ENCODE measurements around the gene GALNT10. TPM values are rescaled to one million over a fixed set of nuclear protein-coding genes. Genes with fewer than 3 reads are reported as not detected.
A peak's percentile ranks its signal among the peaks of the same experiment; 100 is the strongest.

The GALNT10 gene
- 10 to 100 TPM in 2 of 4 donors, 1 to 10 TPM in 2; 5.7 to 25.2 (median 9.7) TPM for total RNA-seq

DNA sequence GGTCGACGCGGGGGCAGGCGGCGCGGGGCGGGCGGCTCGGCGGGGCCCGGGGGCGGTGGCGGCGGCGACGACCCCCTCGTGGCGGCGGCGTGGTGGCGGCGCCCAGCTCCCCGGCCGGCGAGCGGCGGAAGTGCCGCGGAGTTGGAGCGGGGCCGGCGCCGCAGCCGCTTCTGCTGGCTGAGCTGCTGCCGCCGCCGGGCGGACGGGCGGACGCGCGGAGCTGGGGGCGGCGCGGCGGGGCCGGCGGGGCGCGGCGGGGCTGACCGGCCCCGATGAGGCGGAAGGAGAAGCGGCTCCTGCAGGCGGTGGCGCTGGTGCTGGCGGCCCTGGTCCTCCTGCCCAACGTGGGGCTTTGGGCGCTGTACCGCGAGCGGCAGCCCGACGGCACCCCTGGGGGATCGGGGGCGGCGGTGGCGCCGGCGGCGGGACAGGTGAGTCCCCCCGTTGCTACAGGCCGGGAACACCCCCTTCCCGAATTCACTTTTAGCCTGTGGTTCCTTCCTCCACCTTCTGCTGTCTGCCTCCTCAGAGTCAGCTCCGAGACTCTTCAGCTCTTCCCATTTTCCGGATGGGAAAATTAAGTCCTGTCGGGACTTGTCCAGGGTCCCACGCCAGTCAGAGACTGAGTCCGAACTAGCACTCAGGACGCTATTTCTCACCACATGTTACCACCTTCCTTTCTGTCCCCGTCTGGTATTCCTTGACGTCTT, at the start of gene GALNT10:
Gene GALNT10, plus strand, starts transcription at position 139 of the 710 bp plus-strand sequence. Its CDS starts 134 bp downstream, at position 273.
- H3K4me3 ChIP-seq (ENCODE audit: low read depth, poor library complexity, severe bottlenecking) = peak within 1 kb of the TSS; percentile 63
- peak in 1 of 2 donors; percentile 90 for DNase-seq (ENCODE audit: low spot score in 2 of 2)
- TF ChIP-seq, protein P1, sequence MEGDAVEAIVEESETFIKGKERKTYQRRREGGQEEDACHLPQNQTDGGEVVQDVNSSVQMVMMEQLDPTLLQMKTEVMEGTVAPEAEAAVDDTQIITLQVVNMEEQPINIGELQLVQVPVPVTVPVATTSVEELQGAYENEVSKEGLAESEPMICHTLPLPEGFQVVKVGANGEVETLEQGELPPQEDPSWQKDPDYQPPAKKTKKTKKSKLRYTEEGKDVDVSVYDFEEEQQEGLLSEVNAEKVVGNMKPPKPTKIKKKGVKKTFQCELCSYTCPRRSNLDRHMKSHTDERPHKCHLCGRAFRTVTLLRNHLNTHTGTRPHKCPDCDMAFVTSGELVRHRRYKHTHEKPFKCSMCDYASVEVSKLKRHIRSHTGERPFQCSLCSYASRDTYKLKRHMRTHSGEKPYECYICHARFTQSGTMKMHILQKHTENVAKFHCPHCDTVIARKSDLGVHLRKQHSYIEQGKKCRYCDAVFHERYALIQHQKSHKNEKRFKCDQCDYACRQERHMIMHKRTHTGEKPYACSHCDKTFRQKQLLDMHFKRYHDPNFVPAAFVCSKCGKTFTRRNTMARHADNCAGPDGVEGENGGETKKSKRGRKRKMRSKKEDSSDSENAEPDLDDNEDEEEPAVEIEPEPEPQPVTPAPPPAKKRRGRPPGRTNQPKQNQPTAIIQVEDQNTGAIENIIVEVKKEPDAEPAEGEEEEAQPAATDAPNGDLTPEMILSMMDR (IDR thresholded peaks at IDR 0.05) = no peak
- TF ChIP-seq POLR2A (IDR thresholded peaks at IDR 0.05) = no peak
- intact Hi-C loops (cut with DNase I; ENCODE audit: low total_unique reads) = no loop called here
- 1% methylated on average over 24 to 55 of the region's 84 CpGs for WGBS, 2 donors

DNA sequence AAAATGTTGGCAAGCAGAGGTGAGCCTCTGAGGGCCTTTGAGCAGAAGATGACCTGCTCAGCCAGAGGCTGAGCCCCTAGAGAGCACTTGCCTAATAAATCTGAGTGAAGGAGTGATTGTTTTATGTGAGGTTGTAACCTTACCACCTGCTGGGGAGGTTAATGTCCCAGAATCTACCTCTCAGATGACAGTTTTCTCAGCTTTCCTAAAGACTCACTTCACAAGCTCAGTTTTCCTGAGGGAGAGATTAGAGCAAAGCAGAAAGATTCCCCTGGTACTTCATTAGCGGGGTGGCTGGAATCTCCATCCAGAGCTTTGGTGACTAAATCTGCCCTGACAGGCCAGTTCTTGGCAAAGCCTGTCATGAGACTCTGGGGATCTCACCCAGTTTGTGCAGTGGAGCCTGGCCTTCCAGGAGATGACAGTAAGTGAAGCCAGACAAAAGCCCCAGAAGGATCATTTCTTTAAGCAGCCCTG, 48.8 kb upstream of the GALNT10 start:
- DNase-seq (ENCODE audit: low spot score in 2 of 2) = no peak
- 47 to 59% methylated on average over 1 of the region's 1 CpG for WGBS, 2 donors
- TF ChIP-seq, protein P1 (IDR thresholded peaks at IDR 0.05) = no peak
- TF ChIP-seq POLR2A (IDR thresholded peaks at IDR 0.05) = no peak
- intact Hi-C loops (cut with DNase I; ENCODE audit: low total_unique reads) = no loop called here
- no peak overlapping the region for H3K4me3 ChIP-seq (ENCODE audit: low read depth, poor library complexity, severe bottlenecking)

DNA sequence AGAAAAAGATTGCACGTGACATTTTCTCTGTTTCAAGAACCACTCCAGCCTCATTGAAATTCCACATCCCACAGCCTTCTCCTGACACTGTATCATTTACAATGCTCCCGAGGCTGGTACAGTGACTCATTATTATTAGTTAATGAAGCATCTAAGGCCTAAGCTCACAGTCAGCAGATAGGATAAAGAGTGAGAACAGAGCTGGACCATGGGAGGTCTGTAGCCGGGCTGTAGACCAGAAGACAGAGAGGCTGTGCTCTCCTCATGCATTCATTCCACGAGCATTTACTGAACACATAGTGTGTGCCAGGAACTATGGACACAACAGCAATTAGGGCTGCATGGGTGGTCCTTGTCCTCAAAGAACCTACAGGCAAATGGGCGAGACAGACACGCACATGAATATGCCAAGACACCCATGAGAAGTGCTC, 47.3 kb upstream of the GALNT10 start:
- intact Hi-C loops (cut with DNase I; ENCODE audit: low total_unique reads) = no loop called here
- no peak for TF ChIP-seq POLR2A (IDR thresholded peaks at IDR 0.05)
- TF ChIP-seq, protein P1 (IDR thresholded peaks at IDR 0.05) = no peak
- no peak for DNase-seq (ENCODE audit: low spot score in 2 of 2)

GRCh38 chr5:154145268-154145667, 45.3 kb upstream of the GALNT10 start:
- DNase-seq (ENCODE audit: low spot score in 2 of 2) = no peak
- WGBS, 2 donors = 82 to 90% methylated on average over 4 of the region's 4 CpGs
- intact Hi-C loops (cut with DNase I; ENCODE audit: low total_unique reads) = no loop called here
- no peak overlapping the region for H3K4me3 ChIP-seq (ENCODE audit: low read depth, poor library complexity, severe bottlenecking)
- no peak for TF ChIP-seq POLR2A (IDR thresholded peaks at IDR 0.05)
- TF ChIP-seq, protein P1 (IDR thresholded peaks at IDR 0.05) = no peak

More for the DNA sequence above, 47.3 kb upstream of the GALNT10 start:
- 78 to 83% methylated on average over 6 of the region's 6 CpGs for WGBS, 2 donors
- no peak overlapping the region for H3K4me3 ChIP-seq (ENCODE audit: low read depth, poor library complexity, severe bottlenecking)

DNA sequence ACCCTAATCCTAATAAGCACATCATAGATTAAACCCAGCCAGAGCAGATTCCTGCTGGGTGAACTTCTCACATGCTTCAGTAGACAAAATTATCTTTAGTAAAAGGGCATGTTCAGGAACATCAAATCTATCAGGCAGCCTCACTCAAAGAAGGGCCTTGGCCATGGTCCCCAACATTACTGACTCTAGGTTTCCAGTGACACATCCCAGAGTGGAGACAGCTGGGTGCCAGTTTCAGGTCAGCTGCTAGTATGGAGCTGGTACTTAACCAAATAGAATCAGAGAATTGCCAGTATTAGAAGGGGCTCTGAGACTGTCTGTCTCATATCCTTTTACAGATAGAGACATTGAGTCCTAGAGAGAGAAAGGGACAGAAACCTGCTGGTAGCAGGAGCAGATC, 44.1 kb upstream of the GALNT10 start:
- DNase-seq (ENCODE audit: low spot score in 2 of 2) = no peak
- intact Hi-C loops (cut with DNase I; ENCODE audit: low total_unique reads) = no loop called here
- no peak overlapping the region for H3K4me3 ChIP-seq (ENCODE audit: low read depth, poor library complexity, severe bottlenecking)
- TF ChIP-seq, protein P1 (IDR thresholded peaks at IDR 0.05) = no peak
- TF ChIP-seq POLR2A (IDR thresholded peaks at IDR 0.05) = no peak

Measured in lower leg skin (tissue), 4 donors.